ENCODE measurements around the gene ARHGAP4. TPM values are rescaled to one million over a fixed set of nuclear protein-coding genes. Genes with fewer than 3 reads are reported as not detected.

The ARHGAP4 gene
- total RNA-seq, 1 donor: 199 TPM

DNA sequence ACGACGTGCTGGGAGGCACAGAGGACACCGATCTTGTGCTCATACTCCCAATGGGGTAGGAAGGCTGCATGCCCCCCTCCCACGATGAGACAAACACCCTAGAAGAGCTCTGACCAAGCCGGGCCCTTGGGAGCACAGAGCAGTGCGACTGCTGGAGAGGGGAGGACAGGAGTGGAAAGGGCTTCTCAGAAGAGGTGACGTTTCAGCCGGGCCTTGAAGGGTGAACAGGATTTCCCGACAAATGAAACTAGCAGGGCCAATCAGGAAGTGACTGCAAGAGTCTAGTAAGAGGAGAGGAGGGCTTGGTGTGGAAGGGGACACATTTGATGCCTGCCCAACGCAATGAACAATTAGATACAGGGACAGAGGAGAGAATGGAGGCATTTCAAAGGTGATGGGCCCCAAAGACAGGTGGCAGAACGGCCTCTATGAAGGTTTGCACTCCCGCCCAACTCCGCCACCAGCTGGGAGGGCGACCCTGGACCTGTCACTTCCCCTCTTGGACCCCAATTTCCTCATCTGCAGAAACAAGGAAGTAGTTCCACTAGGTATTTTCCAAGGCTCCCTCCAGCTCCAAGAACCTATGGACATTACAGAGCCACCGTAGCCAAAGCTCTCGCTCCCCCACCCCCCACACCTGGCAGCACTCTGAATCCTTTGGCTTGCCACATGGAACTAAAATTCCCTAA is 41.6 kb upstream of the ARHGAP4 start:
- Histone ChIP-seq H3K4me3 (ENCODE audit: low read length) (no peak overlapping the region), H3K27me3 (ENCODE audit: insufficient read depth, low read length) (no peaks in the 10 kb centered on the region), H3K9me3 (ENCODE audit: low read depth, low read length) (no peaks in the 10 kb centered on the region), H3K4me1 (ENCODE audit: insufficient read depth, low read length) (peaks cover 45% of the 10 kb centered on the region)

DNA sequence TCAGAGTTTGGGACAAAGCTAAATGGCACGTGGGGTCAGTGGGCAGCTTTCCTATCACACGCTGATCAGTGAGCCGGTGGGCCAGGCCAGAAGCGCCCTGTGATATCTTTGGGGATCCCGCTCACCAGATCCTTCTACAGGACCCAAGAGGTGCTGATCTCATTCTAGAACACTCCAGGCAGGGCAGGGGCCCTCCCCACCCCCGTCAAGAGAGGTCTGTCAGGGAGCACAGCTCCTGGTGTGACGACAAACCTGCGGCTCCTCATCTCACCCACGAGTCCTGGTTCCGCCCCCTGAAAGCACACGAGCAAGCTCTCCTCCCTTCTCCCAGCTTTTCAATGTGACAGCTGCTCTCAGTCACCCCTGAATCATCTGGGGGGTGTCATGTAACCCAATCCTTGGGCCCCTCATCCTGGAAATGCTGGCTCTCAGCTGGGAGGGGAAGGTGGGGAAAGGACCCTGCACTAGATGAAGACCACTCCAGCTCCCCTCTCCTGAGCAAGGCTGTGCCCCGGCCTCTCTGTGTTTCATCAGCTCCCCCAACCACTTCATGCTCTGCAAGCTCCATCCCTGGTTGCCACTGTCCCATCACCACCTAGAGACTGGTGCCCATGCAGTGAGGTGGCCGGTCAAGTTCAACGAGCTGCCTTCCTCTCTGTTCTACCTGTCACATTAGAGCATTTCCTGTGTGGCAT is 40.9 kb upstream of the ARHGAP4 start:
- Histone ChIP-seq H3K9me3 (ENCODE audit: low read depth, low read length) (no peaks in the 10 kb centered on the region), H3K4me1 (ENCODE audit: insufficient read depth, low read length) (peaks cover 45% of the 10 kb centered on the region), H3K27me3 (ENCODE audit: insufficient read depth, low read length) (no peaks in the 10 kb centered on the region), H3K4me3 (ENCODE audit: low read length) (no peak overlapping the region)

DNA sequence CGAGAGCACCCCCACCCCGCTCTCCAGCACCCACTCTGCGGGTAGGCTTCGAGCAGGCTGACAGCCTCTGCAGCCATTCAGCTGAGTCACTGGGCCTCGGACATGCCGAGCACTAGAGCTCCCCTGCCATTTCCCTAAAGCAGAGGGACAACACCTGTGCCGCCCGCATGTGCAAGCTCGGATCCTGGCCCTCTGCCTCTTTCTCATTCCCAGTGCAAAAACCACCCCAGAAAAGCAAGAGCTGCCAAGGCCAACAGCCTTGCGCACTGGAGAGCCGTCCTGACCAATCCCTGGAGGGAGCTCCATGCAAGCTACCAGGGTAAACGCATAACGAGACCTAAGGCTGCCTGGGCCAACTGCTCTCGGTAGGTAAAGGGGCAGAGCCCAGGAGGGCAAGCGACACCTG is 40.2 kb upstream of the ARHGAP4 start:
- Histone ChIP-seq H3K4me1 (ENCODE audit: insufficient read depth, low read length) (peaks cover 45% of the 10 kb centered on the region), H3K4me3 (ENCODE audit: low read length) (no peak overlapping the region), H3K27me3 (ENCODE audit: insufficient read depth, low read length) (no peaks in the 10 kb centered on the region), H3K9me3 (ENCODE audit: low read depth, low read length) (no peaks in the 10 kb centered on the region)

DNA sequence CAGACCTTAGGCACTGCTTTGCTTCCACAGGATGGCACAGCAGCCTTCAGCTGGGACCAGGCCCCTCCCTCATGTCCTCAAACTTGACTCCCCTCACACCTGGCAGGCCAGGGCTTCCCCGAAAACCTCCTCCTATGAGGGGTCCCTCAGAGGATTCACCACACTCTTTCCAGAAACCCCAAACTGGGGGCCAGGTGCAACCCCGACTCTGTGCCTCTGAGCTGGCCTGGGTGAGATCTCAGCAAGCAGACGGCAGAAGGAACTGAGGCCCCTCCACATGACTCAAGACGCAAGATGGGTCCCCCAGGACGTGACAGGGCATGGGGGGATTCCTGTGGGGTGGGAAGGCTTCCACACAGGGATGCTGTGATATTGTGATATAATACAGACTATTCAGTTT is 39.3 kb upstream of the ARHGAP4 start:
- Histone ChIP-seq H3K27me3 (ENCODE audit: insufficient read depth, low read length) (no peaks in the 10 kb centered on the region), H3K9me3 (ENCODE audit: low read depth, low read length) (no peaks in the 10 kb centered on the region), H3K4me3 (ENCODE audit: low read length) (no peak overlapping the region), H3K4me1 (ENCODE audit: insufficient read depth, low read length) (peaks cover 45% of the 10 kb centered on the region)

DNA sequence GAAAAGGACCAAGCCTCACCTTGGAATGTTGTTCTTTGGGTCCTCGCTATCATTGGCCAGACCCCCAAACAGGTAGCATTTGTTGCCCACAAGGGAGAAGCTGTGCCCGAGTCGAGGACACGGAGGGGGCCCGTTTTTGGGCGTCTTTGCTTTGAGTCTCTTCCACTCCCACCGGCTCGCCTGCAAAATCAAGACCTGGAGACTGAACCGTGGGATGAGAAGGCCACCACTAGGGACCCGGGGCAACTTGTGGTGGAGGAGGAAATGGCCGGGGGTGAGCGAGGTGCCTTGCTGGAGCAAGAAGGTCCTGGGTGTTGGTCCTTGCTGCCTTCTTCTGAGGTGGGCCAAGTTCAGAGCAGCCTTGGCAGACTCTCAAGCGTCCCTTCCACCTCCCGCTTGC is 38.0 kb upstream of the ARHGAP4 start:
- no peak overlapping the region for H3K4me3 ChIP-seq (ENCODE audit: low read length)
- no peaks in the 10 kb centered on the region for H3K9me3 ChIP-seq (ENCODE audit: low read depth, low read length)
- no peaks in the 10 kb centered on the region for H3K27me3 ChIP-seq (ENCODE audit: insufficient read depth, low read length)
- peaks cover 38% of the 10 kb centered on the region for H3K4me1 ChIP-seq (ENCODE audit: insufficient read depth, low read length)

DNA sequence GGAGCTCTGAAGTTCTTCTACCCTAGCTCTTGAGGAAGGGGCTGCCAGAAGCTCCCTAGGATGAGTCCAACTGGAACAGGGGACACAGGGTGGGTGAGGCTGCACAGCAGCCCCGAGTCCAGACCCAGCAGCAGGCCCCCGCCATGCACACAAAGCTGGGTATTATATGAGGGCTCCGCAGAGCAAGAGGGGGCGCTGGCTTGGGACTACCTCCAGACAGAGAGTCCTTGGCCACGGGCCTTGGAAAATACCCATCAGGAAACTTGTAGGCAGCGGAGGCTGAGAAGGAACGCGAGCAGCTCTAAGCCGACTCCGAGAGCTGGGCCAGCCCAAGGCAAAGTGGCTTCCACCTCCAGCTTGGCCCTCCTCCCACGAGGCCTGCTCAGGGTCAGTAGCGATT is 37.5 kb upstream of the ARHGAP4 start:
- Histone ChIP-seq H3K4me1 (ENCODE audit: insufficient read depth, low read length) (peaks cover 33% of the 10 kb centered on the region), H3K9me3 (ENCODE audit: low read depth, low read length) (no peaks in the 10 kb centered on the region), H3K4me3 (ENCODE audit: low read length) (no peak overlapping the region), H3K27me3 (ENCODE audit: insufficient read depth, low read length) (no peaks in the 10 kb centered on the region)

DNA sequence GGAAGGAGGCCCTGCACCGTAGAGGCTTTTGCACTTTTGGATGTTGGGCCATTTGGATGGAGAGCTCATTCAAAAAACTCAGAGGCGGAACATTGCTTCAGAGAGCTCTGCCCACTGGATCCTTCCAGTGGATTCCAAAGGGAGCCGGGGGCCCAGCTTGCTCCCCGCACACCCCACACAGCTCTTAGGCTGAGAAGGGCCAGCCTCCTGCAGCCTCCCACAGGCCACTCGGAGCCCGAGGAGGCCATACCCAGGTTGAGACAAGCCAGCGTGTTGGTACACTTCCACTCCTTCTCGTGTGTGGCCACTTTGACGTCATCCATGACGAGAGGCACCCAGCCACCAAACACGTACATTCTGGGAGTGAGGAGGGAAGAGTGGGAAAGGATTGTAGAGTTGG is 35.2 kb upstream of the ARHGAP4 start:
- Histone ChIP-seq H3K27me3 (ENCODE audit: insufficient read depth, low read length) (no peaks in the 10 kb centered on the region), H3K4me1 (ENCODE audit: insufficient read depth, low read length) (peaks cover 10% of the 10 kb centered on the region), H3K9me3 (ENCODE audit: low read depth, low read length) (no peaks in the 10 kb centered on the region), H3K4me3 (ENCODE audit: low read length) (no peak overlapping the region)

DNA sequence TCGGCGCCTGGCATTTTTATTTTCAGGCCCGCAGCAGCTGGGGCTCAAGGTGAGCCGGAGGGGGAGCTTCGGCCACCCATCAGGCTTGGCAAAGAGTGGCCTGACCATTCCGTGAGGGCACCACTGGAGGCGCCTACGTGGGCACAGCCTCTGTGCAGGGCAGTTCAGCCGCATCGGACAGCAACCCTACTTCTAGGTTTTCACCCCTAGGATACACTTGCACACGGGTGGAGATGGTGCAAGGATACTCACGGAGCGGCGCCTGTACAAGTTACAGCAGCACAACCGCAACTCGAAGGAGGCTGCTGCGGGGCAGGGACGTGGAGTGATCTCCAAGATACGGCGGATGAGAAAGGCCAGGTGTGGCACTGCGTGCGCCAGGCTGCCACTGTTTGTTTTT is 34.7 kb upstream of the ARHGAP4 start:
- Histone ChIP-seq H3K9me3 (ENCODE audit: low read depth, low read length) (no peaks in the 10 kb centered on the region), H3K4me3 (ENCODE audit: low read length) (no peak overlapping the region), H3K4me1 (ENCODE audit: insufficient read depth, low read length) (peaks cover 5% of the 10 kb centered on the region), H3K27me3 (ENCODE audit: insufficient read depth, low read length) (no peaks in the 10 kb centered on the region)

DNA sequence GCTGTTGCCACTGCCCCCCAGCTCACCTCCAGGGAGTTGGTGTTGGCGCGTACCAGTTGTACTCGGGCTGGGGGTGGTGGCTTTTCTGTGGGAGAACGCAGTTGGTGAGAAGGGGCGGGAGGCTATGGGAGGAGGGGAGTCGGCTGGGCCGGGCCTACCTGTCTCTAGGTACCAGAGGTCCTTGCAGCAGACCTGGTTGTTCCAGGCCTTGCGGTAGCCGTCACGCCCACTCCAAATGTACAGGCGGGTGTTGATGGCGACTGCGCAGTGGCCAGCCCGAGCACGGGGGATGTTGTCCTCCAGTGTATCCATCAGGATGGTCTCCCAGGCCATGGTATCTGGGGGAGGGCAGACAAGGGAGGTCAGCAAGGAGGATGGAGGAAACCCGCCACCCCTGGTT is 34.0 kb upstream of the ARHGAP4 start:
- H3K4me3 ChIP-seq (ENCODE audit: low read length): no peak overlapping the region
- H3K4me1 ChIP-seq (ENCODE audit: insufficient read depth, low read length): no peaks in the 10 kb centered on the region
- H3K9me3 ChIP-seq (ENCODE audit: low read depth, low read length): no peaks in the 10 kb centered on the region
- no peaks in the 10 kb centered on the region for H3K27me3 ChIP-seq (ENCODE audit: insufficient read depth, low read length)

DNA sequence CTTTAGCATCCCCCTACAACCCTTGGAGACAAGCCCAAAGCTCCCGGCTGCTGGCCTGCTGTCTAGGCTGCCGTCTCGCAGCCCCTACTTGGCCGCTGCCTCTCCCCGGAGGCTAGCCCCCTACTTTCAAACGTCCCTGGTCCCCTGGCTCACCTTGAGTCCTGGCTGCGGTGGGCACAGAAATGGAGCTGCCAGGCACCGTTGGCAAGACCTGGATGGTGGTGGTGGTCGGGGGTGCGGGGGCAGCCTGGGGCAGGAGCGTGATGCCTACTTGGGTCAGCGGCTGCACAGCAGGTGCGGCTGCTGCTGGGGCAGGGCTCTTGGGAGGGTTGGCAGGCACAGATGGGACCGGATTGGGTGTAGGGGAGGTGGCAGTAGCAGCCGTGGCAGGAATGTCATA is 33.6 kb upstream of the ARHGAP4 start:
- Histone ChIP-seq H3K4me1 (ENCODE audit: insufficient read depth, low read length) (no peaks in the 10 kb centered on the region), H3K4me3 (ENCODE audit: low read length) (no peak overlapping the region), H3K27me3 (ENCODE audit: insufficient read depth, low read length) (no peaks in the 10 kb centered on the region), H3K9me3 (ENCODE audit: low read depth, low read length) (no peaks in the 10 kb centered on the region)

DNA sequence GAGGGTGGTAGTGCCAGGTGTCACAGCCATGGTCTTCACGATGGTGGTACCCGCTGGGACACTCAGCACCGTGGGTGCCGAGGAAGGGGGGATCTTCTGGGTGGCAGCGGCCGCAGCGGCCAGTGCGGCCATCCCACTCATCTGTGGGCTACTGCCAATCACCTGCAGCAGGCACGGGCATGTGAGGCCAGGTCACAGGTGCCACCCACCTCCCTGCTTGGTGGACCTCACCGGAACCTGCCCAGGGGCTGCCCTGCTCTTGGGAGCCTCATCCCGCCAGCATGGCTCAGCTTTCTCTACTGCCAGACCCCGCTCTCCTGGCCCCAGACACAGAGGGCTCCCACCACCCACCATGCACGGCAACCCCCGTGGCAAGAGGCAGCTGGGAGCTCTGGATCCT is 32.5 kb upstream of the ARHGAP4 start:
- Histone ChIP-seq H3K9me3 (ENCODE audit: low read depth, low read length) (no peaks in the 10 kb centered on the region), H3K4me3 (ENCODE audit: low read length) (no peak overlapping the region), H3K4me1 (ENCODE audit: insufficient read depth, low read length) (no peaks in the 10 kb centered on the region), H3K27me3 (ENCODE audit: insufficient read depth, low read length) (no peaks in the 10 kb centered on the region)

DNA sequence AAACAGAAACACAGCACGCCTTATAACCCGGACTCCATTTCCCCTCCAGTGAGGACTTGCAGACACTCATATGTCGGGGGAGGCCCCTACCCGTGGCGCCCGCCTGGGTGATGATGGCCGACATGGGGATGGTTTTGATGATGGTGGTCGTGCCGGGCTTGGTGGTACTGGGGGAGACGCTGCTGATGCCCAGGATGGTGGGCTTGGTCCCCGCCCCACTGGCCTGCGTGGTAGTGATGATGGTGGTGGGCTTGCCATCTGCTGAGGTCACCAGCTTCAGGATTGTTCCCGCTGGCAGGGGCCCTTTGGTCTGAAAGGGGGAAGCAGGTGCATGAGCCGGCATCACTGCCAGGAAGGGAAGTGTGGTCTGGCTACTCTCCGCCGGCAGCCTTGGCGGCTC is 31.2 kb upstream of the ARHGAP4 start:
- no peak overlapping the region for H3K4me3 ChIP-seq (ENCODE audit: low read length)
- H3K27me3 ChIP-seq (ENCODE audit: insufficient read depth, low read length): no peaks in the 10 kb centered on the region
- H3K9me3 ChIP-seq (ENCODE audit: low read depth, low read length): no peaks in the 10 kb centered on the region
- H3K4me1 ChIP-seq (ENCODE audit: insufficient read depth, low read length): no peaks in the 10 kb centered on the region

DNA sequence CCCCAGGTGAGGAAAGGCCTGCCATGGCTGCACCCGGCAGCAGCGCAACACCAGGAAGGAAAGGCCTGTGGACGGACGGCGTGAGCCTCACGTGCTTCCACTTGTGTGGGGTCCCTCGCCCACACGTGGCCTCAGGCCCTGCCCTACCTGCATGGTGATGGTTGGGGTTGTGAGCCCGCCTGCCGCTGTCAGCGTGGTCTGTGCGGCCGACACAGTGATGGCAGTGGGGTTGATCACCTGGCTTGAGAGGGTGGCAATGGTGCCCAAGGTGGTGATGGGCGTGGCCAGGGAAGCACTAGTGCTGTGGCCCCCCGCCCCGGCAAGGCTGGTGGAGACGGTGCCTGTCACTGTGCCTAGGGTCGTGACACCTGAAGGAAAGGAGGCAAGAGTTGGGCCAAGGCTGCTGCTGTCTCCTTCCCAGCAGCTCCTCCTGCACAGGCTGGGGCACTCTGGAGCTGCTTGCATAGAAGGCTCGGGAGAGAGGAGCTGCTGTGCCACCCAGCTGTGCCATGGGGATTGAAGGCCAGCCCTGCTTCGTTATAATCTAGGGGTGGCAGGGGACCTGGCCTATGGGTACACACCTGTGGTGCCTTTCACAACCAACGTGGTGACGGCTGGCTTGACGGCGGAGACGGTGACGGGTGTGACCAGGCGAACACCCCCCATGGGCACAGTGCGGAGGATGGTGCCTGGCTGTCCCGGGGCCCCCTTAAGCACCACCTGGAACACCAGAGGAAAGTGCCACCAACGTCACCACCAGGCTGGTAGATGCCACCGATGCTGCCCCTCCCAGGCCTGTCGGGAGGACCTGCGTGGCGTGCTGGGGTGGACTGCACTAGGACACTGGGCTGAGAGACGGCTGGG is 30.2 kb upstream of the ARHGAP4 start:
- no peak overlapping the region for H3K4me3 ChIP-seq (ENCODE audit: low read length)
- no peaks in the 10 kb centered on the region for H3K27me3 ChIP-seq (ENCODE audit: insufficient read depth, low read length)
- no peaks in the 10 kb centered on the region for H3K9me3 ChIP-seq (ENCODE audit: low read depth, low read length)
- no peaks in the 10 kb centered on the region for H3K4me1 ChIP-seq (ENCODE audit: insufficient read depth, low read length)

DNA sequence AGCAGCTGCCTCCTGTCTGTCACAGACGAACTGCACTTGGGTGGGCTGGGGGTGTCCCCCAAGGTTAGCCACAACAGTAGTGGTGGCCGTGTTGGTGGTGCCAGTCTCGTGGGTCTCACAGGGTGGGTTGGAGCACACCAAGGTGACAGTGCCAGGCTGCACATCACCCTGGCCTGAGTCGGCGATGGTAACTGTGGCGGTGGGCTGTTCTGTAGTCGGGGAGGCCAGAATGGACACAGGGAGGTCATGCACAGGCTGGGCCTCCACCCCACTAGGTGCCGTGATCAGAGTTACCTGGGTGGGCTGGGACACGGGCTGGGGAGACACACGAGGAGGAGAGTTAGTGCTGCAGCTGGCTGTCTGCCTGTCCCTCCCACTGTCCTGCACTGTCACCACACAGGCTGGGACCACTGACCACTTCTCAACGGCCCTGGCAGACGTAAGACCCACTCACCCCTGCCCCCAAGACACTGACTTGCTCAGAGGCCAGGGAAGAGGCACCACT is 29.2 kb upstream of the ARHGAP4 start:
- Histone ChIP-seq H3K27me3 (ENCODE audit: insufficient read depth, low read length) (no peaks in the 10 kb centered on the region), H3K4me3 (ENCODE audit: low read length) (no peak overlapping the region), H3K4me1 (ENCODE audit: insufficient read depth, low read length) (no peaks in the 10 kb centered on the region), H3K9me3 (ENCODE audit: low read depth, low read length) (no peaks in the 10 kb centered on the region)

DNA sequence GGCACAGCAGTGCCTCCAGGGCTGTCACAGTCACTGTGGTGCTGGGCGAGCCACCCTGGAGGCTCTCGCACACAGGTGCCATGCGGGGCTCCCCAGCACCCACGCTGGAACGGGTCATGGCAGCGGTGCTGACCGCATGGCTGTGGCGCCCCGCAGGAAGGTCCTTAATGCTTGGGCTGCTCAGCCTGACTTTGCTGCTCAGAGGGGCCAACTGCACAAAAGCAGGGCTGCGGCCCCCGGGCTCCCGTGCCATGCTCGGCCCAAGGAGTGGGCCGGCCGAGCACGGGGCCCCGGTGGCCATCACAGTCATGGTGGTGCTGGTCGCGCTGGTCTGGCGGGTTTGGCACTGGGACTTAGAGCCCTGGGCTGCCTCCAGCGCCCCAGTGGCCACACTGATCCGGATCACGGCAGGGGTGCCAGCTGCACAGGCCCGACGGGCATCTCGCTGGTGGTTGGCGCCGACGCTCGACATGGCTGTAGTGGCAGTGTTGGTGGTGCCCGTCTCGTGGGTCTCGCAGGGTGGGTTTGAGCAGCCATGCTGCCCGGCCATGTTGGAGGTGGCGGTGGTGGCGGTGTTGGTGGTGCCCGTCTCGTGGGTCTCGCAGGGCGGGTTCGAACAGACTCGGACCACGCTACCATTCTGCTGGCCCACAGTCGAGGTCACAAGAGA is 28.6 kb upstream of the ARHGAP4 start:
- H3K4me1 ChIP-seq (ENCODE audit: insufficient read depth, low read length): no peaks in the 10 kb centered on the region
- no peaks in the 10 kb centered on the region for H3K27me3 ChIP-seq (ENCODE audit: insufficient read depth, low read length)
- no peaks in the 10 kb centered on the region for H3K9me3 ChIP-seq (ENCODE audit: low read depth, low read length)
- H3K4me3 ChIP-seq (ENCODE audit: low read length): no peak overlapping the region
